Body of pancreas (tissue), 4 donors: ENCODE data around the gene KLHL29.

Source experiments
- CTCF ChIP-seq, 7 experiments: fragments of 450-650 bp in 4 of 7; fragments of 200-600 bp in 3 of 7; sonication (generic) in 3 of 7; IDR thresholded peaks; one replicate each; pipeline ENCODE4 v1.5.1; 2016 to 2019; ENCODE audit warnings: antibody characterized with exemption in 7 of 7
- POLR2A ChIP-seq, 3 donors: fragments of 450-650 bp; IDR thresholded peaks; one replicate each; pipeline ENCODE4 v1.6.1; 2016; ENCODE audit warnings: antibody characterized with exemption in 3 of 3, mild to moderate bottlenecking in 2 of 3

- TF ChIP-seq CTCF (IDR thresholded peaks at IDR 0.05) (no peak), POLR2A (IDR thresholded peaks at IDR 0.05) (no peak)
Measured at GRCh38 chr2:23526114-23526513, 141.1 kb downstream of the KLHL29 start.
